GM18951 (cell line): ENCODE data around the gene POM121L12.

Experiments
- POLR2A ChIP-seq: IDR thresholded peaks from 4 replicates; pipeline ENCODE4 v1.6.1; 2011; ENCODE audit warnings: mild to moderate bottlenecking; ENCODE audit not compliant: insufficient read length, insufficient read depth; ENCODE audit errors: extremely low read depth
- in situ Hi-C: fragments of 300-500 bp; cut with MboI; formaldehyde crosslinking; loops from one replicate; pipeline ENCODE4 v1.12.0; 2022; ENCODE audit warnings: low sequenced_read_pairs, mixed read lengths, inconsistent platforms; ENCODE audit not compliant: unreplicated experiment

Gene POM121L12

GRCh38 chr7:53035499-53036412 is at the start of gene POM121L12:
TSS of gene POM121L12 (plus strand) at chr7:53035633. CDS start at chr7:53035672, 39 bp downstream.
- in situ Hi-C loops: no loop called here
- TF ChIP-seq POLR2A: no peak

GRCh38 chr7:52992001-52992400 is 43.4 kb upstream of the POM121L12 start:
- no peak for TF ChIP-seq POLR2A
- in situ Hi-C loops: no loop called here

- TF ChIP-seq POLR2A: no peak
- in situ Hi-C loops: no loop called here
Observed at GRCh38 chr7:52992479-52993162, 42.8 kb upstream of the POM121L12 start.

GRCh38 chr7:52995676-52996075 is 39.8 kb upstream of the POM121L12 start:
- TF ChIP-seq POLR2A: no peak

GRCh38 chr7:53001221-53001620 is 34.2 kb upstream of the POM121L12 start:
- TF ChIP-seq POLR2A: no peak
- in situ Hi-C loops: no loop called here

More at GRCh38 chr7:52995676-52996075, 39.8 kb upstream of the POM121L12 start:
- in situ Hi-C loops: no loop called here

GRCh38 chr7:53002389-53002788 is 33.0 kb upstream of the POM121L12 start:
- no peak for TF ChIP-seq POLR2A
- in situ Hi-C loops: no loop called here

GRCh38 chr7:53003653-53004445 is 31.6 kb upstream of the POM121L12 start:
- in situ Hi-C loops: no loop called here
- TF ChIP-seq POLR2A: no peak

- no peak for TF ChIP-seq POLR2A
- in situ Hi-C loops: no loop called here
Observed at GRCh38 chr7:53013925-53014324, 21.5 kb upstream of the POM121L12 start.

- in situ Hi-C loops: no loop called here
- TF ChIP-seq POLR2A: no peak
Observed at GRCh38 chr7:53015463-53015862, 20.0 kb upstream of the POM121L12 start.

- in situ Hi-C loops: no loop called here
- no peak for TF ChIP-seq POLR2A
Observed at GRCh38 chr7:53022893-53023292, 12.5 kb upstream of the POM121L12 start.

- TF ChIP-seq POLR2A: no peak
- in situ Hi-C loops: no loop called here
Observed at GRCh38 chr7:53048638-53049037, 13.2 kb downstream of the POM121L12 start.

GRCh38 chr7:53050433-53050832 is 15.0 kb downstream of the POM121L12 start:
- in situ Hi-C loops: no loop called here
- no peak for TF ChIP-seq POLR2A

GRCh38 chr7:53059591-53059990 is 24.2 kb downstream of the POM121L12 start:
- TF ChIP-seq POLR2A: no peak
- in situ Hi-C loops: no loop called here
